Right lobe of liver (tissue), 6 donors: ENCODE data around the gene FOXC1. TPM values are rescaled to one million over a fixed set of nuclear protein-coding genes. Genes with fewer than 3 reads are reported as not detected.

Experiments used
- ATAC-seq, 4 donors: fragments of 200-7000 bp; cut with Tn5 transposase; one replicate each; pipeline ENCODE4 v1.9.1; 2020; ENCODE audit warnings: mild to moderate bottlenecking in 4 of 4, moderate library complexity in 4 of 4
- DNase-seq, 3 donors: peaks; one replicate each; pipeline ENCODE4 v3.0.0-alpha.2; 2020
- H3K27ac ChIP-seq, 3 donors: fragments of 200-600 bp; one replicate each; pipeline ENCODE4 v1.8.0; 2022
- H3K27me3 ChIP-seq, 2 donors: fragments of 200-600 bp; one replicate each; pipeline ENCODE4 v1.8.0; 2022
- H3K36me3 ChIP-seq, 4 donors: fragments of 200-600 bp; sonication (generic) in 1 of 4; one replicate each; pipeline versions ENCODE4 v1.5.1 to v1.8.0; 2017 to 2022; ENCODE audit warnings: control low read depth in 1 of 4
- H3K4me1 ChIP-seq, 4 donors: fragments of 200-600 bp; sonication (generic) in 1 of 4; one replicate each; pipeline versions ENCODE4 v1.5.1 to v1.8.0; 2017 to 2022; ENCODE audit warnings: control low read depth in 1 of 4
- H3K4me3 ChIP-seq, 3 donors: fragments of 200-600 bp; one replicate each; pipeline ENCODE4 v1.8.0; 2022
- H3K9me3 ChIP-seq, 4 donors: fragments of 200-600 bp; sonication (generic) in 1 of 4; one replicate each; pipeline versions ENCODE4 v1.5.1 to v1.8.0; 2017 to 2022; ENCODE audit warnings: control low read depth in 1 of 4
- POLR2A ChIP-seq: fragments of 450-650 bp; IDR thresholded peaks from one replicate; pipeline ENCODE4 v1.6.1; 2017; ENCODE audit warnings: antibody characterized with exemption, mild to moderate bottlenecking
- WGBS: methylation state at CpG from one replicate; pipeline ENCODE4 v1.1.6; 2018; ENCODE audit warnings: low coverage, low lambda C conversion rate; ENCODE audit not compliant: insufficient coverage; ENCODE audit errors: missing lambda C conversion rate; 5-methylcytosine and 5-hydroxymethylcytosine counted together
- intact Hi-C, 2 donors: fragments of 100-400 bp; cut with DNase I; formaldehyde crosslinking; loops; one replicate each; pipeline versions ENCODE4 v1.11.2 to v1.14.1; 2022
- total RNA-seq, 6 experiments: library from RNA; depleted of rRNA in 2 of 6; stranded (reverse); fragments of >200 nt in 2 of 6; fragmentation: NEBNext Ultra II Directional in 3 of 6; extraction: Animal tissue kit (Norgen Biotek cat#: 25700) in 3 of 6; gene quantifications; one replicate each; pipeline versions ENCODE4 v1.1.0 to v1.2.4, GENCODE V29; 2016 to 2023
- TF ChIP-seq, protein P1 (sequence below), 4 donors: fragments of 200-600 bp in 3 of 4; fragments of 450-650 bp in 1 of 4; IDR thresholded peaks; one replicate each; pipeline versions ENCODE4 v1.5.1 to v1.8.0; 2016 to 2022; ENCODE audit warnings: antibody characterized with exemption in 4 of 4, mild to moderate bottlenecking in 2 of 4
- donor health status: DM: no; HTN: yes; CAD: no.
- donor health status: DM: no; HTN: no; CAD: no.
- donor health status: DM: no; HTN: no; CAD: no.
- donor health status: DM: no; HTN: yes; CAD: no.
- donor health status: DM: no; HTN: yes; CAD: no.

Gene FOXC1
- total RNA-seq, 6 experiments from 2014 or later: 0.24 to 0.87 (median 0.50) TPM

DNA sequence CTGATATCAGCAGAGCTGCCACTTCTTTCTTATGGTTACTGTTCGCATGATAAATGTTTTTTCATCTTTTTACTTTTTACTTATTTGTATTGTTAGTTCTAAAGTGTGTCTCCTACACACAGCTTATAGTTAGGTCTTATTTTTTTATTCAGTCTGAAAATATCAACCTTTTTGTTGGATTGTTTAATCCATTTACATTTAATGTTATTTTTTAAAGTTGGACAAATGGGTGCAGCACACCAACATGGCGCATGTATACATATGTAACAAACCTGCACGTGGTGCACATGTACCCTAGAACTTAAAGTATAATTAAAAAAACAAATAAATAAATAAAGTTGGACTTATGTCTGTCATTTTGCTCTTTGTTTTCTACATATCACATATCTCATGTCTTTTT, 40.3 kb upstream of the FOXC1 start:
- ATAC-seq (no peak), DNase-seq (no peak)
- Histone ChIP-seq H3K4me3 (no peak overlapping the region), H3K27ac (no peak overlapping the region), H3K36me3 (no peaks in the 10 kb centered on the region), H3K27me3 (no peaks in the 10 kb centered on the region), H3K4me1 (no peaks in the 10 kb centered on the region), H3K9me3 (peaks cover 0 to 9% (median 0%) of the 10 kb centered on the region in 4 donors)
- 76% methylated on average over 3 of the region's 3 CpGs for WGBS
- intact Hi-C loops: no loop called here
- TF ChIP-seq, protein P1, sequence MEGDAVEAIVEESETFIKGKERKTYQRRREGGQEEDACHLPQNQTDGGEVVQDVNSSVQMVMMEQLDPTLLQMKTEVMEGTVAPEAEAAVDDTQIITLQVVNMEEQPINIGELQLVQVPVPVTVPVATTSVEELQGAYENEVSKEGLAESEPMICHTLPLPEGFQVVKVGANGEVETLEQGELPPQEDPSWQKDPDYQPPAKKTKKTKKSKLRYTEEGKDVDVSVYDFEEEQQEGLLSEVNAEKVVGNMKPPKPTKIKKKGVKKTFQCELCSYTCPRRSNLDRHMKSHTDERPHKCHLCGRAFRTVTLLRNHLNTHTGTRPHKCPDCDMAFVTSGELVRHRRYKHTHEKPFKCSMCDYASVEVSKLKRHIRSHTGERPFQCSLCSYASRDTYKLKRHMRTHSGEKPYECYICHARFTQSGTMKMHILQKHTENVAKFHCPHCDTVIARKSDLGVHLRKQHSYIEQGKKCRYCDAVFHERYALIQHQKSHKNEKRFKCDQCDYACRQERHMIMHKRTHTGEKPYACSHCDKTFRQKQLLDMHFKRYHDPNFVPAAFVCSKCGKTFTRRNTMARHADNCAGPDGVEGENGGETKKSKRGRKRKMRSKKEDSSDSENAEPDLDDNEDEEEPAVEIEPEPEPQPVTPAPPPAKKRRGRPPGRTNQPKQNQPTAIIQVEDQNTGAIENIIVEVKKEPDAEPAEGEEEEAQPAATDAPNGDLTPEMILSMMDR (IDR thresholded peaks at IDR 0.05): no peak
- no peak for TF ChIP-seq POLR2A

DNA sequence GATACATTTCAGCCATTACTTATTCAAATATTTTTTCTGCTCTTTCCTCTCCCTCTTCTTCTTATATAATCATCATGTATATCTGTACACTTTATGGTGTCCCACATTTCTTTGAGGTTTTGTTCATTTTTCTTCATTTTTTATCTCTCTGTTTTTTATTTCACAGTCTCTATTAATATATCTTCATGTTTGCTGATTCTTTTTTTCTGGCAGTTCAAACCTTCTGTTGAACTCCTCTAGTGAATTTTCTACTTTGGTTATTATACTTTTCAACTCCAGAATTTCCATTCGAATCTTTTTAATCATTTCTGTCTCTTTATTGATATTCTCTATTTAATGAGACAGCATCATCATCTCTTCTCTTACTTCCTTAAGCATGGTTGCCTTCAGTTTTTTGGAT, 38.9 kb upstream of the FOXC1 start:
- no peak overlapping the region for H3K4me3 ChIP-seq
- DNase-seq (no peak), ATAC-seq (no peak)
- no peak overlapping the region for H3K27ac ChIP-seq
- no peaks in the 10 kb centered on the region for H3K27me3 ChIP-seq
- H3K9me3 ChIP-seq: peaks cover 0 to 9% (median 0%) of the 10 kb centered on the region in 4 donors
- H3K4me1 ChIP-seq: no peaks in the 10 kb centered on the region
- WGBS: 21% methylated on average over 1 of the region's 1 CpG
- TF ChIP-seq, protein P1 (IDR thresholded peaks at IDR 0.05): no peak
- TF ChIP-seq POLR2A: no peak
- H3K36me3 ChIP-seq: no peaks in the 10 kb centered on the region
- intact Hi-C loops: no loop called here

DNA sequence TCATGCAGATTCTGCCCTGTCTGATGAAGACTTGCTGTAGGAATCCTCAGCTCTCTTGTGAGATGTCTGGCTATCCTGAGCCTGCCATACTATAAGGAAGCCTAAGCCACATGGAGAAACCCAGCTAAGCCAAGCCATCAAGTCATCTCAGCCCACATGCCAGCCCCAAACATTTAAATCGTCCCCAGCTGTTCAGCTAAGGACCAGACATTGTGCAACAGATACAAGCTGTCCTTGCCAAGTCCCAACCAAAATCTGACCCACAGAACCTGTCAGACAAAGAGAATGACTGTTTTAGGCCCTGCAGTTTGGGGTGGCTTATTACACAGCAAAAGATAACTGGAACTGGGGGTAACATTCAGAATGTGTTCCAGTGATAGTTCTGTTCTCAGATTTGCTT, 36.8 kb upstream of the FOXC1 start:
- no peak for ATAC-seq
- H3K27me3 ChIP-seq: no peaks in the 10 kb centered on the region

DNA sequence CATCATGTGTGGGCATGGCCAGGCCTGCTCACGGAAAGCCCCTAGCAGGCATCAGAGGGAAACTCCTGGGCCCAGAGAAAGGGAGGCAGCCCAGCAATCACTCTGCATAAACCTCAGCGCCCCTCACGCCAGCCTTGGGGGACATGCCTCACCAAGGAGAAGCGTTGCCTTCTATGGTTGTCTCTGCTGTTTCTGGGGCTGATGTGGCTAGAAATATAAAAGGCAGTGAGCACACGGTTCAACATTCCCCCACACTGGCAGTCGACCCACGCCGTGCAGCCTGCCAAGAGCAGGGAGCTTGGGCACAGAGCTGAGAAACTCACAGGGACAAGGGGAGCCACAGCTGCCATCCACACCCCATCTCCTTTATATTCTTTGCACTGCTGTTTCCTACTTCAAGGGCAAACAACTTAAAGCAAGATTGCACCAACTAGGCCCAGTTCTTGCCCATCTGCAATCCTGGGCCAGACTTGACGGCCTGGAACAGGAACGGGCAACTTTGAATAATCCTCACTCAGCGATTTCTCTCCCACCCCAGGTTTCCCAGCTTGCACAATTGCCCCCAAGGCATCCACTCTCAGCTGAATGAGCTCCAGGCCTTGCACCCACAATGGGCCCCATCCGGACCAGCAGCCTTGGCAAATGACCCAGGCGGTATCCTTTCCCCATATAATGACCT, 35.5 kb upstream of the FOXC1 start:
- DNase-seq (no peak), ATAC-seq (no peak)
- Histone ChIP-seq H3K36me3 (no peaks in the 10 kb centered on the region), H3K4me1 (no peaks in the 10 kb centered on the region), H3K27me3 (no peaks in the 10 kb centered on the region), H3K4me3 (no peak overlapping the region), H3K27ac (no peak overlapping the region), H3K9me3 (peaks cover 0 to 9% (median 0%) of the 10 kb centered on the region in 4 donors)
- TF ChIP-seq, protein P1 (IDR thresholded peaks at IDR 0.05): no peak
- no peak for TF ChIP-seq POLR2A
- WGBS: 69% methylated on average over 9 of the region's 13 CpGs
- intact Hi-C loops: no loop called here

More for the DNA sequence above, 36.8 kb upstream of the FOXC1 start:
- Histone ChIP-seq H3K27ac (no peak overlapping the region), H3K4me1 (no peaks in the 10 kb centered on the region), H3K36me3 (no peaks in the 10 kb centered on the region), H3K9me3 (peaks cover 0 to 9% (median 0%) of the 10 kb centered on the region in 4 donors), H3K4me3 (no peak overlapping the region)
- no peak for DNase-seq
- TF ChIP-seq, protein P1 (IDR thresholded peaks at IDR 0.05): no peak
- no peak for TF ChIP-seq POLR2A
- 0% methylated on average over 1 of the region's 1 CpG for whole genome bisulfite sequencing
- intact Hi-C loops: no loop called here
